Neural cell (in vitro differentiated cells): ENCODE data around the gene SAMD3.

ENCODE experiments used
- EP300 ChIP-seq: fragments of 450-650 bp; conservative IDR thresholded peaks from 2 replicates; pipeline ENCODE4 v1.6.1; 2014; ENCODE audit warnings: antibody characterized with exemption, mild to moderate bottlenecking, moderate library complexity; ENCODE audit not compliant: poor library complexity, severe bottlenecking
- EZH2 ChIP-seq: fragments of 200-600, 300-800 bp; shearing (Covaris generic), sonication (generic); IDR thresholded peaks from 2 replicates; pipeline ENCODE4 v1.6.1; 2014; ENCODE audit warnings: antibody characterized with exemption, low read length, borderline replicate concordance, mild to moderate bottlenecking; ENCODE audit not compliant: insufficient read depth, poor library complexity, severe bottlenecking
- MXI1 ChIP-seq: fragments of 450-650 bp; conservative IDR thresholded peaks from 2 replicates; pipeline ENCODE4 v1.6.1; 2014; ENCODE audit warnings: antibody characterized with exemption, mild to moderate bottlenecking; ENCODE audit not compliant: poor library complexity, severe bottlenecking
- POLR2AphosphoS5 ChIP-seq: IDR thresholded peaks from 2 replicates; pipeline ENCODE4 v1.6.1; 2012
- RAD21 ChIP-seq: fragments of 450-650 bp; conservative IDR thresholded peaks from 2 replicates; pipeline ENCODE4 v1.6.1; 2014; ENCODE audit warnings: antibody characterized with exemption, mild to moderate bottlenecking, moderate library complexity
- REST ChIP-seq: IDR thresholded peaks from 2 replicates; pipeline ENCODE4 v1.6.1; 2012; ENCODE audit warnings: borderline replicate concordance
- SMC3 ChIP-seq: fragments of 450-650 bp; conservative IDR thresholded peaks from 2 replicates; pipeline ENCODE4 v1.6.1; 2014; ENCODE audit warnings: antibody characterized with exemption, mild to moderate bottlenecking, moderate library complexity; ENCODE audit not compliant: poor library complexity
- TAF1 ChIP-seq: IDR thresholded peaks from 2 replicates; pipeline ENCODE4 v1.6.1; 2012; ENCODE audit warnings: low read depth
- TF ChIP-seq, protein P1 (sequence below): fragments of 450-650 bp; IDR thresholded peaks from 2 replicates; pipeline ENCODE4 v1.5.1; 2014; ENCODE audit warnings: antibody characterized with exemption, mild to moderate bottlenecking, moderate library complexity; ENCODE audit not compliant: poor library complexity, severe bottlenecking

DNA sequence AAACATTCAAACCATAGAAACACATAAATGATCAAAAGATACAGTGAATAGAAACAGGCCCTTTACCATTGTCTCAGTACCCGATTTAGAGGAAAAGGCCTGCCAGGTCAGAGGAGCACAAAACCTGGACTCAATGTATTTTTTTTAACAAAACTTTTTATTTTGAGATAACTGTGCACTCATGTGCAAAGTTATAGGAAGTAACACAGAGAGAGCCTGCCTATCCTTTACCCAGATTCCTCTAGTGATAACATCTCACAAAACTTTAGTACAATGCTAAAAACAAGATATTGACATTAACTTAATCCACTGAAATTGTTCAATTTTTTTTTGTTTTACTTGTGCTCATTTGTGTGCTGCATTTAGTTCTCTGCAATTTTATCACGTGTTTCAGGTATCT lies 36.8 kb upstream of the SAMD3 start:
- TF ChIP-seq, protein P1, sequence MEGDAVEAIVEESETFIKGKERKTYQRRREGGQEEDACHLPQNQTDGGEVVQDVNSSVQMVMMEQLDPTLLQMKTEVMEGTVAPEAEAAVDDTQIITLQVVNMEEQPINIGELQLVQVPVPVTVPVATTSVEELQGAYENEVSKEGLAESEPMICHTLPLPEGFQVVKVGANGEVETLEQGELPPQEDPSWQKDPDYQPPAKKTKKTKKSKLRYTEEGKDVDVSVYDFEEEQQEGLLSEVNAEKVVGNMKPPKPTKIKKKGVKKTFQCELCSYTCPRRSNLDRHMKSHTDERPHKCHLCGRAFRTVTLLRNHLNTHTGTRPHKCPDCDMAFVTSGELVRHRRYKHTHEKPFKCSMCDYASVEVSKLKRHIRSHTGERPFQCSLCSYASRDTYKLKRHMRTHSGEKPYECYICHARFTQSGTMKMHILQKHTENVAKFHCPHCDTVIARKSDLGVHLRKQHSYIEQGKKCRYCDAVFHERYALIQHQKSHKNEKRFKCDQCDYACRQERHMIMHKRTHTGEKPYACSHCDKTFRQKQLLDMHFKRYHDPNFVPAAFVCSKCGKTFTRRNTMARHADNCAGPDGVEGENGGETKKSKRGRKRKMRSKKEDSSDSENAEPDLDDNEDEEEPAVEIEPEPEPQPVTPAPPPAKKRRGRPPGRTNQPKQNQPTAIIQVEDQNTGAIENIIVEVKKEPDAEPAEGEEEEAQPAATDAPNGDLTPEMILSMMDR, result no peak
- no peak for TF ChIP-seq SMC3
- TF ChIP-seq REST, result no peak
- no peak for TF ChIP-seq EZH2
- TF ChIP-seq MXI1, result no peak
- no peak for TF ChIP-seq POLR2AphosphoS5
- TF ChIP-seq RAD21, result no peak
- TF ChIP-seq TAF1, result no peak
- no peak for TF ChIP-seq EP300
